GM18861 (cell line): Measurements from ENCODE around the gene UMPS.

ENCODE experiments used
- ATAC-seq: cut with Tn5 transposase; IDR thresholded peaks from one replicate; pipeline ENCODE4 v1.9.1; 2021; ENCODE audit not compliant: unreplicated experiment

UMPS gene

GRCh38 chr3:124730129-124730940 is at the start of gene UMPS:
Gene UMPS, plus strand, starts transcription at chr3:124730452. Its CDS starts 20 bp downstream, at chr3:124730472.
- ATAC-seq, result peak; percentile 82

DNA sequence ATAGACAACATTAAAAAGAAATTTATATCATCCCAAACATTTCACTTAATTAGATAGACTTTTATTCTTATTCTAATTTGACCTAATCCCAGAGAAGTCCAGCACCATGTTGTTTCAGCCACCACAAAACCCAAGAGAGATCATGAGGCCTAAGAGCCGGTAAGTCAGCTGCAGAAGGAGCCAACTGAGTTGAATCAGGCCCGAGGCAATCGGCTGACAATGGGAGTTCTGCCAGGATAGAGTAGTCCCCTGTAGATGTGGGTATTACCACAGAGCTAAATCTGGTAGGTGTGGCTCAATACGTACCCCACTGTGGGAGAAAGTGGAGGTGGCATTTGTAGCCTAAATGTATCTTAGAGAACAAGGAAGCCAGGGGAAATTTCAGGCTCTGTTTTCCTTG is 49.7 kb upstream of the UMPS start:
- no peak for ATAC-seq

- ATAC-seq, result no peak
These were observed 48.0 kb upstream of the UMPS start for GRCh38 chr3:124682263-124682662.

GRCh38 chr3:124684459-124684858 is 45.8 kb upstream of the UMPS start:
- no peak for ATAC-seq

GRCh38 chr3:124685067-124685466 is 45.2 kb upstream of the UMPS start:
- ATAC-seq, result no peak

DNA sequence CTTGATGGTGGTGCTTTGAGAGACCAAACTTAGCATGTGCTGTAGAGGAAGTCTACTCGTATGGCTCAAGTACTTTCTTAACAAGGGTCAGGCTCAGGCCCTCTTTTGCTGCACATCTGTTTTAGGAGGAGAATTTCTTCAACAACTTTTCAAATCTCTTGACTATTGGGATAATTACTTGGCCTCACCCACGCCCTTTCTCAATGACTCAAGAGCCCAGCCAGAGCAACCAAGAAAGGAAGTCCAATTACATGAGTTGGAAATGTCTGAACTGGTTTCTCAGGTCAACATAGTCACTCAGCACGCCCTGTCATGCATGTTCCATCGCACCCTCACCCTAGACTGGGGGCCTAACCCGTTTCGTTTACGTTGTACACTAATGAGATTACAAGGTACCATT is 44.8 kb upstream of the UMPS start:
- no peak for ATAC-seq

GRCh38 chr3:124686028-124686670 is 44.1 kb upstream of the UMPS start:
- ATAC-seq, result no peak

DNA sequence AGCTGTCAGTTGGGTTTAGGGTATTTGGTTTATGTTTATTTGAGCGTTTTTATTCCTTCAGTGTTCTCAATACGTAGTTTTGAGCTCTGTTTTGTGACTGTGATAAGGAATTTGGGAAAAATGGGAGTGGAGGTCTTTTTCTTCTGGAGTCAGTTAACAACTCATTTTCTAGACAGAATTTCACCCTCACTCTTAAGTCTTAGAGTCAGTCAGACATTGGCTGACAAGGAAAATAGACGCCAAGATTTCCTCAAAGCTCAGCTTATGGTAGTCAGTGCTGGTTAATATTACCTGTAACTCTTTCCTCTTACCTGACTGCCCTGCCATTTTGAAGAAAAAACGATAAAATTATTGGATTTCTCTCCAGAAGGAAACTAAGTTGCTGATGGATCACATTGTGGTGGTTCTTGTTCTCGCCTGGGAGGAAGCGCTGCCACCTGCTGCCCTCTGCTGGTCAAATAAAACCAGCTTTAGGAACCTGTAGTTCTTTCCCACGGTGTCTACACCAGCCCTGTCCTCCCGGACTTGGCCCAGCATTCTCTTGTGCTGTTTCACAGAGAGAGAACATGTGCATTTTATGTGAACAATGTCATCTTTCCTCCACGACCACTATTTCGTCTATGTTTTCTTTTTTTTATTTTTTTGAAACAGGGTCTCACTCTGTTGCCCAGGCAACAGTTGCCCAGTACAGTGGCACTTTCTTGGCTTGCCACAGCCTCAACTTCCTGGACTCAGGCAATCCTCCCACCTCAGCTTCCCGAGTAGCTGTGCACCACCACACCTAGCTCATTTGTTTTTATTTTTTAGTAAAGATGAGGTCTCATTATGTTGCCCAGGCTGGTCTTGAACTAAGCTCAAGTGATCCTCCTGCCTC is 41.4 kb upstream of the UMPS start:
- ATAC-seq, result no peak

DNA sequence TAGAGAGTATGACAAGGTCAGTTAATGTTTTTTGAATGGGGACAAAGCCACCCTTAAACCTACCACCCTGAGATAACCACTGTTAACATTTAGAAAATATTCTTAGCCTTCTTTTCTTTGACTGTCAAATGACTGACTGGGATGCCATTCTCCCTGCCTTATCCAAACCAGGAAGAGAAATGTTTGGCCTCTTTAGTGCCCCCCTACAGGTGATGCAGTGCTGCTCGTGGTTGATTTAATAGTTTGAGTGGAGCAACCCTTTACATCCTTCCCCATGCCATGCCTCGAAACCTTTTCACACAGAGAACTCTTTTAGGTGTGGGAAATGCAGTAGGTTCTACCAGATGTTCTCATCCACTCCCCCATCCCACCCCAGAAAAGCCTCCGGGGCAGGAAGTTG is 38.7 kb upstream of the UMPS start:
- no peak for ATAC-seq

DNA sequence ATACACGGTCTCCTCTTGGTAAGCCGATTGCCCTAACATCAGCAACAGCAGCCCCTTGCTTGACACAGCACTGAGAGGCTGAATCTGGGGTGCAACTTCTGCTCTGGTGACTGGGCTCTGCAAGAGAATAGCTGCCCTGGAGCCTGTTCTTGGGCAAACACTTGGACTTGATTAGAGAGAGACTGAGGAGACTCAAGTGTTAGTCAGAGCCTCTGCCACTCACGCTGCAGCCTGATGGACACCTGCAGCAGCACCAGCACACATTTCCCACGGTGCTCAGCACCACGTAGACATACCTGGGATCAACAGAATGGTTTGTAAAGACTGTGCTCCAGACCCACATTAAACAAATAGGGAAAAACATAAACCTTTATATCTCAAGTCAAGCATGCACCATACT is 35.8 kb upstream of the UMPS start:
- no peak for ATAC-seq

GRCh38 chr3:124695369-124695768 is 34.9 kb upstream of the UMPS start:
- ATAC-seq, result no peak

DNA sequence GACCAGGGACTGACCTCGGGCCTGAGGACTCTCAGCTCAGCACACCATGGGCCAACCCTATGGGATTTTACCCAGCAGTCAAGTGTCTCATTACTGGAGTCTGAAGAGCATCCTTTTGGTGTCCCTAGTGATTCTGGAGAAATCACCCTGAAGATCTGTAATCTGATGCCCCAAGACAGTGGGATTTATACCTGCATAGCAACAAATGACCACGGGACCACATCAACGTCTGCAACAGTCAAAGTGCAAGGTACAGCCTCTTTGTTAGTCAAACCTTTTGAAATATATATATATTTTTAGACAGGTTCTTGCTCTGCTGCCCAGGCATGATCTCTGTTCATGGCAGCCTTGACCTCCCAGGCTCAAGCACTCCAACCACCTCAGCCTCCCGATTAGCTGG is 34.2 kb upstream of the UMPS start:
- ATAC-seq, result no peak

DNA sequence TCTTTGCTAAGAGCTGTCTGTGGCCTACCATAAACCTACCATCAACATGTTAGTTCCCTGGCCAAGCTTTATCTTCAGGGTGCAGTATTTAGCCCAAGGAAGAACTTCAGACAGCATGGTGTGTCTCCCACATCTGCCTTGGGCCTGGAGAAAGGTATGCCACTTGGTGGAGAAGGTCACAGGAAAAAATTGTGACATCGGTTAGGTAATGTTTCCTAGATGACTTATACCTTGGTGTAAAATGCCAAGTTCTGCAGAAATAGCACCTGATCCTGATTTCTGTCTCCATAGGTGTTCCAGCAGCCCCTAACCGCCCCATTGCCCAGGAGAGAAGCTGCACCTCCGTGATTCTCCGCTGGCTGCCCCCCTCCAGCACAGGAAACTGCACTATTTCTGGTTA is 33.0 kb upstream of the UMPS start:
- no peak for ATAC-seq

GRCh38 chr3:124698030-124698770 is 32.1 kb upstream of the UMPS start:
- ATAC-seq, result no peak

GRCh38 chr3:124699051-124699450 is 31.2 kb upstream of the UMPS start:
- no peak for ATAC-seq

DNA sequence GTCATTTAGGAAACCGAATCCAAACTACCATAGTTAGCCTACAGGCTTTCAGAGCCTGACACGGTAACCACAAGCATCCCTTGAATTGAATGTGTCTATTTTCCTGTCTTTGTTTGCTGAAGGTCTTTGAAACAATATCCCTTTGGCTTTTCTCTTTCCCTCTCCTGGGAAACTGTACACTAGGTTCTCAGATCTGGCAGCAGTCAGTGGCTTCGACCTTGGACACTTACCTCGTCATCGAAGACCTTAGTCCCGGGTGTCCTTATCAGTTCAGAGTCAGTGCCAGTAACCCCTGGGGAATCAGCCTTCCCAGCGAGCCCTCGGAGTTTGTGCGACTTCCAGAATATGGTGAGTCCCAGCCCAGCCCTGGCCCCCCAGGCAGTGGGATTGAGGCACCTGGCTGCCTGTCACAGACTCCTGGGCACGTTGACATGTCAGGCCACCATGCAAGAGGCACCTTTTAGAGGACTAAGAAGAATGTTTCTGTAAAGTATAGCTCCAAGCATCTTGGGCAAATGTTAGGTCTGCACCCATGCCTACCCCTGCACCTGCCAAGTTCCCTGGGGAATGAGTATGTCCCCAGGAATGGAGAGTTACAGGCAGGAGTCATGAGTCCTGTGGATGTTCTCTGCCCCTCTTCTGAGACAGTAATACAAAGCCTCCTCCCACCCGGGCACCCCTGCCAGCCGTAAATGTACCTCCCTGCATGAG is 30.4 kb upstream of the UMPS start:
- no peak for ATAC-seq

GRCh38 chr3:124700880-124701684 is 29.2 kb upstream of the UMPS start:
- ATAC-seq, result no peak

DNA sequence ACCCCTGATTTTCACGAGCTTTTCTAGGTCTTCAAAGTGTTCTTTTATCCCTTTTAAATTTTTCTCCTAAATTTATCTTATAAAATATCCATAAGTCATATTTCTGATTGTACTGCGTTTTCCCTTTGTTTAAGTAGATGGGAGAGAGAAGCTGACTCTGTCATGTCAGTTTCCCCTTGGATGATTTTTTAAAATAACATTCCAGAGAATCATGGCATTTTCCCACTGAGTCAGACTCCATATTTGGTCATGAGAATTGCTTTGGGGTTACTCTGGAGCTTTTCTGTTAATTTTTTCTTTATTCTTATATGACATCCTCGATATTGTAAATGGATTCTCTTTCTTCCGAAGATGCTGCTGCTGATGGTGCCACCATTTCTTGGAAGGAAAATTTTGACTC is 28.6 kb upstream of the UMPS start:
- ATAC-seq, result no peak

- ATAC-seq, result no peak
These were observed 27.3 kb upstream of the UMPS start for GRCh38 chr3:124702950-124703349.

- ATAC-seq, result no peak
These were observed 24.7 kb upstream of the UMPS start for GRCh38 chr3:124705552-124705951.
